ENCODE results near the gene SRGAP2C.
"Not testable (repeated sequence)": the region's sequence is repeated elsewhere in the genome, so short reads cannot be mapped to it uniquely, and the experiment has no call there.

The SRGAP2C gene

GRCh38 chr1:121184290-121185127 is at the start of gene SRGAP2C, which contains the start of gene FAM72B:
Gene SRGAP2C (plus strand): TSS chr1:121184975. CDS start chr1:121187447, 2,472 bp downstream.
Gene FAM72B (minus strand): TSS chr1:121184340. CDS start chr1:121183489, 851 bp downstream.
- peak; percentile 98 for DNase-seq

- not testable (repeated sequence) for DNase-seq
These were observed 44.4 kb upstream of the SRGAP2C start for GRCh38 chr1:121140393-121140792.

- DNase-seq, result not testable (repeated sequence)
These were observed 36.1 kb upstream of the SRGAP2C start for GRCh38 chr1:121148489-121149190.

GRCh38 chr1:121151294-121151693 is 33.5 kb upstream of the SRGAP2C start:
- not testable (repeated sequence) for DNase-seq

GRCh38 chr1:121152788-121153187 is 32.0 kb upstream of the SRGAP2C start:
- not testable (repeated sequence) for DNase-seq

GRCh38 chr1:121154811-121155210 is 30.0 kb upstream of the SRGAP2C start:
- not testable (repeated sequence) for DNase-seq

- not testable (repeated sequence) for DNase-seq
These were observed 29.0 kb upstream of the SRGAP2C start for GRCh38 chr1:121155671-121156358.

- DNase-seq, result not testable (repeated sequence)
These were observed 27.7 kb upstream of the SRGAP2C start for GRCh38 chr1:121156958-121157603.

GRCh38 chr1:121157609-121158008 is 27.2 kb upstream of the SRGAP2C start:
- not testable (repeated sequence) for DNase-seq

GRCh38 chr1:121160118-121160517 is 24.7 kb upstream of the SRGAP2C start:
- DNase-seq, result not testable (repeated sequence)

- DNase-seq, result not testable (repeated sequence)
These were observed 23.4 kb upstream of the SRGAP2C start for GRCh38 chr1:121161199-121161901.

- DNase-seq, result not testable (repeated sequence)
These were observed 20.7 kb upstream of the SRGAP2C start for GRCh38 chr1:121163850-121164757.

GRCh38 chr1:121165296-121165695 is 19.5 kb upstream of the SRGAP2C start:
- DNase-seq, result not testable (repeated sequence)

GRCh38 chr1:121167225-121167738 is 17.5 kb upstream of the SRGAP2C start:
- not testable (repeated sequence) for DNase-seq

- not testable (repeated sequence) for DNase-seq
These were observed 16.6 kb upstream of the SRGAP2C start for GRCh38 chr1:121168152-121168668.

GRCh38 chr1:121176649-121177048 is 8.1 kb upstream of the SRGAP2C start:
- DNase-seq, result not testable (repeated sequence)

- DNase-seq, result not testable (repeated sequence)
These were observed 6.6 kb upstream of the SRGAP2C start for GRCh38 chr1:121178197-121178596.

GRCh38 chr1:121183867-121184266 is 908 bp upstream of the SRGAP2C start:
- not testable (repeated sequence) for DNase-seq

- DNase-seq, result not testable (repeated sequence)
These were observed 449 bp downstream of the SRGAP2C start for GRCh38 chr1:121185140-121185708.

GRCh38 chr1:121186191-121186590 is 1.4 kb downstream of the SRGAP2C start:
- not testable (repeated sequence) for DNase-seq

Measured in GDM1 (cell line).